DND-41 (cell line): ENCODE measurements around the gene UBE2D2.

ENCODE experiments used
- ATAC-seq: fragments of 200-7000 bp; cut with Tn5 transposase; 3 replicates; pipeline ENCODE4 v1.9.1; 2021; ENCODE audit warnings: low read depth; ENCODE audit not compliant: insufficient read depth
- DNase-seq: peaks from one replicate; pipeline ENCODE4 v3.0.0-alpha.2; 2020
- H2AFZ ChIP-seq: 2 replicates; pipeline ENCODE4 v1.6.0; 2012; ENCODE audit warnings: low read depth, low read length
- H3K27ac ChIP-seq: 2 replicates; pipeline ENCODE4 v1.5.1; 2012; ENCODE audit warnings: low read length, inconsistent platforms
- H3K27me3 ChIP-seq: fragments of 200-600 bp; sonication (generic); 2 replicates; pipeline ENCODE4 v1.6.0; 2012; ENCODE audit warnings: low read length, mild to moderate bottlenecking, inconsistent platforms; ENCODE audit not compliant: insufficient read depth, poor library complexity
- H3K36me3 ChIP-seq: 2 replicates; pipeline ENCODE4 v1.5.1; 2012; ENCODE audit warnings: low read length, inconsistent platforms; ENCODE audit not compliant: insufficient read depth
- H3K4me1 ChIP-seq: 2 replicates; pipeline ENCODE4 v1.5.1; 2012; ENCODE audit warnings: mild to moderate bottlenecking, low read length; ENCODE audit not compliant: insufficient read depth
- H3K4me2 ChIP-seq: 2 replicates; pipeline ENCODE4 v1.6.0; 2012; ENCODE audit warnings: mild to moderate bottlenecking, moderate library complexity, low read length, inconsistent platforms; ENCODE audit not compliant: insufficient read depth
- H3K4me3 ChIP-seq, 2 experiments: fragments of 200-600 bp in 1 of 2; shearing (Covaris generic) in 1 of 2; 2 replicates each; pipeline ENCODE4 v1.5.1; 2012 to 2016; ENCODE audit warnings: inconsistent platforms in 2 of 2, low read length in 2 of 2, mild to moderate bottlenecking in 2 of 2, low read depth in 1 of 2, moderate library complexity in 1 of 2
- H3K79me2 ChIP-seq: 2 replicates; pipeline ENCODE4 v1.6.0; 2012; ENCODE audit warnings: low read length, inconsistent platforms; ENCODE audit not compliant: insufficient read depth
- H3K9ac ChIP-seq: 2 replicates; pipeline ENCODE4 v1.6.0; 2012; ENCODE audit warnings: low read depth, mild to moderate bottlenecking, inconsistent platforms, low read length, moderate library complexity
- H3K9me3 ChIP-seq: 2 replicates; pipeline ENCODE4 v1.5.1; 2012; ENCODE audit warnings: low read length, moderate library complexity, mild to moderate bottlenecking, inconsistent platforms; ENCODE audit not compliant: insufficient read depth, severe bottlenecking
- H4K20me1 ChIP-seq: 2 replicates; pipeline ENCODE4 v1.6.0; 2012; ENCODE audit warnings: low read length; ENCODE audit not compliant: insufficient read depth
- CTCF ChIP-seq: IDR thresholded peaks from 2 replicates; pipeline ENCODE4 v1.5.1; 2012; ENCODE audit warnings: borderline replicate concordance, low read length, moderate library complexity, mild to moderate bottlenecking; ENCODE audit not compliant: poor library complexity, severe bottlenecking; ENCODE audit errors: extremely low read depth
- EZH2 ChIP-seq: IDR thresholded peaks from 3 replicates; pipeline ENCODE4 v1.6.1; 2012; ENCODE audit warnings: borderline replicate concordance, low read depth, mild to moderate bottlenecking, moderate library complexity, low read length, inconsistent platforms; ENCODE audit not compliant: severe bottlenecking

UBE2D2 gene

GRCh38 chr5:139513852-139514485 is 47.2 kb upstream of the UBE2D2 start:
- H3K4me3 ChIP-seq, result no peak overlapping the region
- TF ChIP-seq CTCF, result no peak
- TF ChIP-seq EZH2, result no peak
- peaks cover 43% of the 10 kb centered on the region for H3K4me1 ChIP-seq
- H3K9ac ChIP-seq, result no peak overlapping the region
- no peak overlapping the region for H3K4me2 ChIP-seq
- H3K36me3 ChIP-seq, result no peaks in the 10 kb centered on the region
- no peak overlapping the region for H3K27ac ChIP-seq
- H2AFZ ChIP-seq, result no peak overlapping the region
- peaks cover 6% of the 10 kb centered on the region for H4K20me1 ChIP-seq
- H3K27me3 ChIP-seq, result no peaks in the 10 kb centered on the region
- DNase-seq (no peak), ATAC-seq (no peak)
- H3K9me3 ChIP-seq, result no peaks in the 10 kb centered on the region
- H3K79me2 ChIP-seq, result no peaks in the 10 kb centered on the region

DNA sequence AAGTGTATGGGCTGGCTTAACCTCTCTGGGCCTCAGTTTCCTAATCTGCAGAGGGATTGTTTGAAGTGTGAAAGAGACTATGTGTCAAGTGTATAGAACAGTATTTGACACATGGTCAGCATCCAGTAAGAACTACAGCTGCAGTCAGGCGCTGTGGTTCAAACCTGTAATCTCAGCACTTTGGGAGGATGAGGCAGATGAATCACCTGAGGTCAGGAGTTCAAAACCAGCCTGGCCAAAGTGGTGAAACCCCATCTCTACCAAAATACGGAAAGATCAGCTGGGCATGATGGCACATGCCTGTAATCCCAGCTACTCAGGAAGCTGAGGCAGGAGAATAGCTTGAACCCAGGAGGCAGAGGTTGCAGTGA is 46.7 kb upstream of the UBE2D2 start:
- Histone ChIP-seq H3K36me3 (no peaks in the 10 kb centered on the region), H3K27ac (no peak overlapping the region), H2AFZ (no peak overlapping the region), H3K4me1 (peaks cover 43% of the 10 kb centered on the region), H3K9me3 (no peaks in the 10 kb centered on the region), H3K27me3 (no peaks in the 10 kb centered on the region), H3K4me2 (no peak overlapping the region), H4K20me1 (peaks cover 6% of the 10 kb centered on the region), H3K79me2 (no peaks in the 10 kb centered on the region), H3K4me3 (no peak overlapping the region), H3K9ac (no peak overlapping the region)
- TF ChIP-seq EZH2 (no peak), CTCF (no peak)
- no peak for DNase-seq
- no peak for ATAC-seq

DNA sequence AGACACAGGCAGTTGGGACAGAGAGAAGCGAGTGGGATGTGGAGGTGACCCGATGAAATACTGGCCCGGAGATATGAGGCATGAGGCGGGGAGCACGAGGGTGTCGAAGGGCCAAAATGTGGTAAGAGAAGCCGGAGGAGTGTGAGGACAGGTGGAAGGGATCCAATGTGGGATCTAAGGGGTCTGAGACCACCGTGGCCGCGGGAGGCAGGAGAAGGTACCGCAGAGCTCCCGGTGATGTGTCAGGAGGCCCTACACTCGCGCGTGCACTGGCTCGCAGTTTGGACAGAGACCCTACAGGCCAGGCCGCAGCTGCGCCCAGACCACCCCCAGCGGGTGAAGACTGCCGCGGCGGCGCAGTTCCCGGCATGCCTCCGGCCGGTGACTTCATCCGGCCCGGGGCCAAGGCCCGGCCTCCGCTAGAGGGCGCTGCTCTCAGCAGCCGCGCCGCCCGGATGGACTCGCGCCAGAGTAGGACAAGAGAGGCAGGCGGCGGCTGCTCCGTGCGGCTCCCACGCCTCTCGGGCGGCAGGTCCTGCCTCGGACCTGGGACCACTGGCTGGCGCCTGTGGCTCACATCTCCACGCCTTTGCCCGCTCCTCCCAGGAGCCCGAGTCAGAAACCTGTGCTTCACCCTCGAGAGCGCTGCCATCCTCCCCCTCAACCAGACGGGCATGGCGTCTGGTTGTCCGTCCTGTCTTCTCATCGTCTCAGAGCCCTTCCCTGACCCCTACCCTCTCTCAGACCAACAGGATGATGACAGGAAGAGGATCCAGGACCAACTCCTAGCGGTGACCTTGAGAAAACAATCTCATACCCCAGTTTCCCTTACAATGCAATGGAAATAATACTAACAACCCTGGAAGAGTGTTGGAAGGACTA is 43.2 kb upstream of the UBE2D2 start:
- ATAC-seq (peak; percentile 96), DNase-seq (peak; percentile 88)
- Histone ChIP-seq H3K4me2 (peak overlapping the region; percentile 77), H3K36me3 (no peaks in the 10 kb centered on the region), H3K27ac (peak overlapping the region; percentile 86), H3K9ac (peak overlapping the region; percentile 71), H3K27me3 (no peaks in the 10 kb centered on the region), H4K20me1 (no peaks in the 10 kb centered on the region), H3K4me1 (peaks cover 22% of the 10 kb centered on the region), H3K9me3 (no peaks in the 10 kb centered on the region), H3K79me2 (no peaks in the 10 kb centered on the region), H2AFZ (peak overlapping the region; percentile 100), H3K4me3 (peak overlapping the region; percentile 2 to 59; a peak in 3 of 4 replicates)
- TF ChIP-seq EZH2 (no peak), CTCF (peak; percentile 97)
